GM18858 (cell line): ENCODE data around the gene CDK14.

Experiments used
- ATAC-seq: cut with Tn5 transposase; IDR thresholded peaks from one replicate; pipeline ENCODE4 v1.9.1; 2021; ENCODE audit not compliant: unreplicated experiment

Gene CDK14

DNA sequence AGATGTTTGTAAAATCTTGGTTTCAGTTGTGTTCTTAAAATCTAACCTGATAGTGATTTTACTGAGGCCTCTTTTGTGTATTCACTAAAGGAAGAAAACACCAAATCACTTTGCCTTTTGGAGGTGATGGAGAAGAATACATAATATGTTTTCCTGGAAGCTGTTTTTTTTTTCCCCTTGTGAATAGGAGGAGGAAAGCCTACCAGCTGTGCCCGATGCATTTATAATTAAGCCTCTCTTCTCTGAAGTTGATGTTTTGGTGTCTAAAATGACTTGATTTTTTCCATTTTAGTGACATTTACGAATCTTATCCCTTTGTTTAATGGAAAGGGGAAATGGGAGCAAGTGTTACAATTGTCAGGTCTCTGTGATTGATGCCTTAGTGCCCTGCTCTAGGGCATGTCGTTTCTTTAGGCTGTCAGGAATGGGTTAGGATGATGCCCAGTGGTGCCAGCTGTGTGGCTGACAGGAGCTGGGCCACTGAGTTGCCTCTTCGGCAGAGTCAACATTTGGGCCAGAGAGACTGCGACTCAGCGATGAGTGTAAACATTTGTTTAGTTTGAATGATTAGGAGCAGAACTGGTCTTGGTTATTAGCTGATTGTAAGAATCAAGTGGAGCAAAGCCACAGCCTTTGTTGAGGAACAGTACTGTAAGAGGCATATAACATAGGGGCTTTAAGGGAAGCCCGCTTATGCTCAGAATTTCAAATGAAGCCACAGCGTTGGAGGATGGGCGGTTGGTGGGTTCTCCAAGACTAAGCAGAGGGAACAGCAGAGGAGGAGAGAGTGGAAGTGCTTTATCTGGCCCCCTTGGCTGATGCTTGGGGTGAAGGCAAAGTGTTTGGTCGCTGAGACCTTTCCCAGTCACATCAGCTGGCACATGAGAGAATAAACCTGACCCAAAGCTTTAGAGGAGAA is 81.6 kb downstream of the CDK14 start:
- no peak for ATAC-seq

DNA sequence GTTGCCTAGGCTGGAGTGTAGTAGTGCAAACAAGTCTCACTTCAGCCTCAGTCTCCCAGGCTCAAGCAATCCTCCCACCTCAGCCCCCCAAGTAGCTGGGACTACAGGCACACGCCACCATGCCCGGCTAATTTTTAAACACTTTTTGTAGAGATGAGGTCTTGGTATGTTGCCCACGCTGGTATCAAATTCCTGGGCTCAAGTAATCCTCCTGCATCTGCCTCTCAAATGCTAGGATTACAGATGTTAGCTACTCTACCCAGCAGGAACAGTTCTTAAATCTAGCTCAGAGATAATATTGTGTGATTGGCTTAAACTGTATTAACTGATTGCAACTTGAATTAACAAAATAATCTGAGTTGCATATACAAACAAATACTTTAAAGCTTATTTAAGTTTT is 82.9 kb downstream of the CDK14 start:
- ATAC-seq: no peak

DNA sequence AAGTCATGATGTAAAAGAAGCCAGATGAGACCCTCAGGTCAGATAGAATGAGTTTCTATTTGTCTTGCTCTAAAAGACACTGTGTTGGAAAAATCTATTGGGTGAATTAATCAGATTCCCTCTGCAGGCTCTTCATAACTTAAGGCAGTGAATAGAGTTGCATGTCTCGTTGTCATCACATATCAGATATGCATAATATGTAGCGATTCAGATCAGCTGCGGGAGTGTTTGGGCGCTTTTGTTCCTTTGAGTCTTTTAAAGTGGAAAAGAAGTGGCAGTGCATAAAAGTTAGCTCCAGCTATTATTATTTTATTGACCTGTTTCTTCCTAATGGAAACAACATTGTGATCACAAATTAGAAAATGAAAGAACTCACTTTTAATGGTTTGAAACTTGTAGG is 84.4 kb downstream of the CDK14 start:
- no peak for ATAC-seq

DNA sequence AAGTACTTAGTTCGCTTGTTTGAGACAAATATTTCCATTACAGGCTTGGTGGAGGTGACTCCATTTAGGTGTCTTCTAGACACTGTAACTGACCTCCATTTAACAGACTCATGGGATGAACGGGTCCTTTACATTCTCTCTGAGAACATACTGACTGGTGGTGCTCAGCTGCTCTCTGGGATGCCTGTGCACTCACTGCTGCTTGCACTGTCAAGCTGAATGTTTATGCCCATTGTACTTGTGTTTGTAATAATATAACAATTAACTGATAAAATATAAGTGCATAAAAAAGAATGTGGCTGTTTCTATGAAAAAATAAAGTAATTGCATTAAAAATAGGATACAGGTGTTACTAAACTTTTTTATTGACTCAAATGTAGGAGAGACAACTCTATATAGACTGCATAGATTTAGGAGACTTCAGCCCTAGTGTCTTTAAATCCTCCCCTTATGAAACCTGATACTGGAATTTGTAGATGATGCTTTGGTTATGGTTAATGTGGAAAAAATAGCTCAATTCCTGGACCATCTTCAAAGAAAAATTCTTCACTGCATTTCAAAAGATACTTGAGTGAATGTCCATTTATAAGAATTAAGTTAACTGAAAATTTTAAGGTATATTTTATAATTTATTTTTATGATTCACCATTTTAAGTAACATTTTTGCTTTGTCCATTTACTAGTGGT is 85.4 kb downstream of the CDK14 start:
- no peak for ATAC-seq

DNA sequence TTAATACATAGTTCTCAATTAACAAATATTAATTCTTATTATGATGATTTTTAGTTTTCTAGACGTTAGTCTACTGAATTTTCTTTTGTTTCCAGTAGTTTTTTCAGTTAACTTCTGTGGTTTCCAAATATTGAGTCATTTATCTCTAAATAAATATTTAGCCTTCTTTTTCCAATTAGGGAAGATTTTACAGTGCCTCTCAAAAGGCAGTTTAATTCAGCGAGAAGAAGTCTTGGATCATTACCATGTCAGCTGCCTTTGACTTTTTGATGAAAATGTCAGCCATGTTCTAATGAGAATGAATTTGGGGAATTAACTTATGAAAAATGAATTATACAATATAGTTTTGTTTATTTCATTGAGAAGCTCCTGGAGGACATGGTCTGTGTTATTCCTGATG is 90.0 kb downstream of the CDK14 start:
- no peak for ATAC-seq

DNA sequence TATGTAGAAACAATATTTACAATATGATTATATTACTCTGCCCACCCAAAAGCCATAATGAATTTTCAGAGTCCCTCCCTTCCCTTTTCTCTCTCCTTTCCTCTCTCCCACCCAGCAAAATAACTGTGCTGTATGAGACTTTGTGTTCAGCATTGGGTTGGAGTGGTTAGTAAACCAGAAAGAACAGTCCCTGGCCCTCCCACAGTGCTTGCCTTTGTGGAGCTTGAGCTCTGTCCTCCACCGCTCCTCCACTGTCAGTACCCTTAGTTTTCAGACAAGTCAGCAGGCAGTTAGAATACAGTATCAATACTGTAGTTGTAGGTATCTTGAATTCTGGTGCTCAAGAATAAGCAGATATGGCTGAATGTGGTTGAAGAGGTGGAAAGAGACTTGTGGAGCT is 92.7 kb downstream of the CDK14 start:
- no peak for ATAC-seq

DNA sequence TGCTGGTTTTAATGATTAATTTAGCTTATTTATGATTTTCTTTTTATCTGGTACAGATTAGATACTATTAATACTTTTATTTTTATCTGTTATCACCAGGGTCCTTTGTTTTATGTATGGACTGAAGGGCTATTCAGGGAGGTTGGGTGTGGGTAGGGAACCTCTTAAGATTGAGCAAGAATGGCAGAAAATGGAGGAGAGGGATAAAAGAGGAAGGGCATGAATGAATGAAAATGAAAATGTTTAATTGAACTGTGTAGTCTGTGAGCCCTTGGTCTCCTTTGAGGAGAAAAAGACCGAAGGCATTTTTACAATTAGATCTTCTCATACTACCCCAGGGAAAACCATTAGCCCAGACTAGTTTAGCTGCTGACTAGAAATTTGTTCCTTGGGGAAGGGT is 93.1 kb downstream of the CDK14 start:
- no peak for ATAC-seq

DNA sequence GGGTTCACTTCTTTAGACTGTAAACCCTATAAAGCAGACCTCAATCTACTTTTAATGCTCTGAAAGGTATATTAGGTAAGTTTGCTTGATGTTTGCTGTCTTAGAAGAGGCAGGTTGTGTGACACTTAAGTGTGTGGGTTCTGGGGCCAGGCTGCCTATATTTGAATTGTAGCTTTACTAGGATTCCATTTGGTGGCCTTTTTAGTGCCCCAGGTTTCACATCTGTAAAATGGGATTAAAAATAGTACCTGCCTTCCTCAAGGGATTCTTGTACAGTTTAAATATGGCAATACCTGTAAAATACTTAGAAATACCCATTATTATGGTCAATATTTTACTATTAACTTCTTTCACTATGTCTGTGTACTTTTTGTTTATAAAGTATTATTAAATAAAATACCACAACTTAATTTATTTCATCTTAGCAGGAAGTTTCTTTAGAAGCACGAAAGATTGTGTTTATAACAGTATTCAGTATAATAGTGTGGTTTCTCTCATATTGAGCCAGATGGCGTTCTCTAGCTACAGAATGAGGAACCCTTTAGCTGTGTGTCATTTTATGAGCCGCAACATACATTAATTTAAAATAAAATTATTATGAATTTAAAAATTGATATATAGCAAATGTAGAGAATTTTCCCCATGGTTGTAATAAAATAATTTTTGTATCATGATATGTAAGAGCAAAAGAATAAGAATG is 94.2 kb downstream of the CDK14 start:
- ATAC-seq: peak; percentile 46

DNA sequence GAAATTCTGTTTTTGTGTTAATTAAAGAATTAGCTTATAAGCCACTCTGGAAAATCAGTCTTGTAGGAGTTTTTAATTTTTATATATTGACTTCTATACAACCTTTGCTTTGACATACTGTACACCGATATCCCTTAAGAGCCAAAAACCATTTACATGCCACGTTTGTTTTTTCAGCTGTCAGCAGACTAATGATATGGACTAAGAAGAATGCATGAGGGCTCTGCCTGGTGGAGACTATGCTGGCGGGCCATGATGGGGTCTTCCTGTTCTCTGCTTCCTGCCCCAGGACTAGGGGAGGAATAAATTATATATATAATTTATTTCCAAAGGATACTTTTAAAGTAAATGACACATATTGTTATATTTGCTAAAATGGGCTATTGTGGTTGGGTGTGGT is 96.3 kb downstream of the CDK14 start:
- no peak for ATAC-seq

DNA sequence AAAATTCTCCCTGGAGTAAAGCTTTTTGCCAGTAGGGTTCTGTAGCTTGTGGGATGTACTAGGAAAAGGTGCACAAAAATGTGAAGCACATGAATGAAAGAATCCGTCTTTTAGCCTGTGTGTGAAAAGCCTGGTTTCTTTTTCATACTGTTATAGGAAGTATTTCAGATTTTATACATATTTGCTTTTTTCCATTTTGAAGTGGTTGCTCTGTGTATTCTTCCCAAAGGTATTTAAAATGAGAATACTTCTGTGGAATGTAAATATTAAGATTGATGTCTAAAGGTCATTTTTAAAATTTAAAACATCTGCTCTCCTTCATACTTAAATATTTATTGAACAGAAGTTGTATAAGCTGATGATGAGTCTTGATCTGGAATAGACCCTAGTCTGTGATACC is 96.8 kb downstream of the CDK14 start:
- ATAC-seq: no peak

DNA sequence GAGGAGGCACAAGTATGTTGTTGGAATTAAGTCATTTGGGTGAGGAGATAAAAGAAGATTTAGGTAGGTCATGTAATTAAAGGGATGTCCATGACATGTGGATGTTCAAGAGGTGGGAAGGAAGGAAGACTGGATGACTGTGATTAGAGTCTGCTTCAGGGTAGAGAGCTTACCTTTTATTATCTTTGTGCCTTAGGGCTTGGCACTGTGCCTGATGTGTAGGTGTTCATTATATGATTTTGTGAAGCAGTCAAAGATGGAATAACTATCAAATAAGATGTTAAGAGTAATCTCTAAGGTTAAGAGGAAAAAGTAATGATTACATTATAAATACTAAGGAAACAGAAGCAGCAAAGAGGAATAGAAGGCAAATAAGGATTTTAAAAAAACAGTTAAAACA is 97.8 kb downstream of the CDK14 start:
- ATAC-seq: no peak

DNA sequence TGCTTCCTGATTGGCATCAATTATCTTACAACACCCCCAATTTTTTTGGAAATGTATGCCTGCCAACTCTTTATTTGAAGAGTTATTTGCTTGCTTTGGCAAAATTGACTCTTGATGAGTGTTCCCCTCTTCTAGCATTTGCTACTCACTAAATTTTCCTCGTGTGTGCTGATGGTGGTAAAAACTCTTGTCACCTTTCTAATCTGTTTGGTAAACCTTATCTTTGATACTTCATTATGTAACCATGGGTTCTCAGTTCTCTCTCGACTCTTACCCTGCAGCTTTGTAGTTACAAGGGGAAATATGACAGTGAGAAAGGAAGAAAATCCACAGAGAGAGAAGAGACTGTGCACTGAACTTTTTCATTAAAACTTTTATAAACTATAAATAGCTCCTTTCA is 102.5 kb downstream of the CDK14 start:
- no peak for ATAC-seq

DNA sequence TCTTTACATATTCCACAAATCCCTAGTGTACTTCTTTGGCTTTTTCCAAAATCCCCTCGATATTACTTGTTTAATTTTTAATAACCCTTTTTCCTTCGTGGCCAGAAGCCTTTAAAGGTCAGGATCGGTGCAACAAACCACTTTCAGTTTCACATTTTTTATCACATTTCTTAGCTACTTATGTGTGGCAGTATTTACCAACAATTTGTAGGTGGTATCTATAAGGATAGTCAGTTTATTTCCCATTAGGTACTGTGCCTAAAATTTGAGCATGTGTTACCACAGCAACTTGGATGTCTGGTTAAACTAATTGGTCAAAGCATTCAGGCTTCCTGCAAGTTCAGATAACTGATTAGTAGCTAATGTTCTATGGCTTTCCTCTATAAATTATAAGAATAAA is 104.9 kb downstream of the CDK14 start:
- ATAC-seq: peak; percentile 59

DNA sequence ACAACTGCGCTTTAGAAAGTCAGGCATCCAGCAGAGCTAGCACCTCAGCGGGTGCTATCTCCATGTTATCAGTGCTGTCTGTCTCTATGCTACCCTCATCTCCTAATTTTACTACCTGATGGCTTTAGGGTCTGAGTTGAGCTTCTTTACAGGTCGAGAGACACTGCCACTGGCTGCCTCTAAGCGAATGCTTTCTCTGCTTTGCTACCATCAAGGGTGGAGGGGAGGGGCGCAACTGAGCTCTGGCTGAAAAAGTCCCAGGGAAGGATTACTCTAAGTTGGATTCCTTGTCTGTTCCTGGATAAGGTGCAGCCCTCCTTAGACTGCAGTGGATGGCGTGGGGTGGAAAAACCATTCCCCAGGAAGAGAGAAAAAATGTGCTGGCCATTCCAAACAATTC is 105.7 kb downstream of the CDK14 start:
- no peak for ATAC-seq

DNA sequence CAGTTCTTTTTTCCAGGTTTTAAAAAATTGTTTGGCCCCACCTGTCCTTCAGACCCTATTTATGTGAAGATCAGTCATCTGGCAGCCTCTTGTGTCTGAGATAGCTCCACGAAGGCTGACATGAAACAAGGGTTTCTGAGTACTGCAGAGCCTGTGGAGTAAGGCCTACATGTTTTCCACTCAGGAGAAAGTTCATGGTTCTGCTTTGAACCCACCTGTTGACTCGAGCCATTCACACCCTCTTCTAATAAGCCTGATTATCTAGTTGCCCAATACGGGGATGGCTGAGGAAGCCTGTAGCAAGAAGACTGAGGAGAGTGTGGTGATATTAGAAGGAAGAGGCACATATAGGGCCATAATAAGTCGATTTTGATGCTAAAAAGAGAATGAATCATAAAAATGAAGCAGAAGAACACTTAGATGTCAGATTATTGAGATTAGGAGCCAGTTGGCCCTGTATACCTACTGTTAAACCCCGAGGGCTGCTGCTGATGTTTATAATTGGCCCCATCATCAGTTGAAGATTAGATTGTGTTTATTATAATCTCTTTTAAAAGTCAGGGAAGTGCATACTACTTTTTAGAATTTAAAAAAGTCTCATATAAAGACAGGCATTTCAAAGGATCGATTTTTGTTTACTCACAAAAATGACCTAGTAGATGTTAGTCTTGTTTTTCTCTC is 109.4 kb downstream of the CDK14 start:
- no peak for ATAC-seq

DNA sequence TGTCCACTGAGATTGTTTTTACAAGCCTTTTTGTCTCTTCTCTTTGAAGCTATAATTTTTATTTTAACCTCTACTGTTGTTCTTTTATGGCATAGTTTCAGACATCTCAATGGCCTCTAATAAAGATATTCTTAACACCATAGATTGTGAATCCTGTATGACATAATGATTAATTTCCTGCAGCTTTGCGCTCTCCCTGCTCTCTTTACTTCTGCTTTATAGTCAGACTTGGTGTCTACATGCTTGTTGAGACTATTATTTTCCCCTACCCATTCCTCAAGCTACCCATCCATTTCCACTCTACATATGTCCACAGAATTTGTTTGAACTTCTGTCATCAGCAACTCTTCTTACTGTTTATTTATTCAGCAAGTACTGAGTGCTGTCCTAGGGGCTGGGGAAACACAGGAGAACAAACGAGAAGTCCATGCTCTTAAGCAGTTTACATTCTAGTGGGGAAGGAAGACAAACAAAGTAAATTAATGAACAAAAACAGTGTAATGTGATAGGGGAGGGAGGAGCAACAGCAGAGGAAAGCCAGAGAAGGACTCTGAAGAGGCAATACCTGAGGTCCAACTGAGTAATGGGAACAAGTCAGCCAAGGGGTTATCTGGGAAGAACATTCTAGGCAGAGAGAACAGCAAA is 110.1 kb downstream of the CDK14 start:
- no peak for ATAC-seq

DNA sequence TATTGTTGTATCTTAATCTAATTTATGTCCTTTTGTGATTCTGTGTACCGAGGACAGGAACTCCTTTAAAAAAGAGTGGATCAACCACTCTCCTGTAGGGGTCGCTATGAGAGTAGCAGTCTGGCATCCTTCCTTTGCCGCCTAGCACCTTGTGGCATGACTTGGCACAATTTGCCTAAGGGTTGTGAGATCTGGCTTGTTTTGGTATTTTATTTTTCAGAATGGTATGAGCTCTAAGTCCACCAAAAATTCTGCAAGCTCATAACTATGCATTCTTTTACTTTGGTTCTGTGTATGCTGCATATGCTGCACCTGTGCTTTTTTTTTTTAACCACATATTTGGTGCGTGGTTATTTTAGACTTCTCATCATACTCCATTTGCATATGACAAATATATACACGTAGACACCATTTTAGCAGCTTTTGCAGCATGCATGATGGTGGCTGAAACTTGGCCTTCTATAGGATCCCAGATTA is 112.8 kb downstream of the CDK14 start:
- ATAC-seq: peak; percentile 54

DNA sequence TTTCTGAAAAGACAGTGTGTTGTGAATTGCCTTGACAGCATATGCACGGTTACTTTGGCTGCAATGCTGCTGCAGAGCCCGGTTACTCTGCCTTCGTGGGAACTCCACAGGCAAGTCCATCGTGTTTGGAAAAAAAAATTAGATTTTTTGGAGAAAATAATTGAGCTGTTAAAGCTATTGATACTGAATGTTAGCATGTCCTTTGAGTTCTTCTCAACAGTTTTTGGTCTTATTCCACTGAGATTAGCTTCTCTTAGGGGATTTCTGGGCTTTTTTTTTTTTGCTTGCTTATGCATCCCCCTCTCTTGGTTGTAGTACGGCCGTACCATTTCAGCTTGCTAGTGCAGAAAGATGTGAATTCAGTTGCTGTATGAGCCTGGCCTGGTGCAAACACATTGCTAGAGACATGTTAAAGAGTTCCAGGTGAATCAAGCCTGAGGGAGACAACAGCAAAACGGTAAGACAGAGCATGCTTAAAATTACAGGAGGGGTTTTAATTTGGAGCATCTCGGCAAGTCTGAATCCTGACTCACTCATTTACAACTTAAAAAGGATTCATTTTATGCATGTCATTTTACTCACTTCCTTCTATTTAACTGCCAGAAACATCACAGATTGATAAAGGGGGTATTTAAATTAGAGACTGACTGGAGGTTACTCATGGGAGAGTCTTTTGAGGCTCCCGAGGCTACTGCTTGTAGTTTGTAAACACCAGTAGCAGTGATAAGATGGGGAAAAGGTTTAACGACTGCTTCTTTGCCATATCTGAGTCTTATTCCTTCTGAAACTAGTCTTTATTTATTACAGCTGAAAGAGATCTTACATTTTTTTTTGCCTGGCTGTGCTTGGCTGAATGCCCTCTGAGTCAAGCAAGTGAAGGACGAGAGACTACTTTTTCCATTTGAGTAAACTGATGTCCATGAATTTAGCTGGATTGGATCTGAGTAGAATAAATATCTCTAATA is 113.7 kb downstream of the CDK14 start:
- ATAC-seq: peak; percentile 31

DNA sequence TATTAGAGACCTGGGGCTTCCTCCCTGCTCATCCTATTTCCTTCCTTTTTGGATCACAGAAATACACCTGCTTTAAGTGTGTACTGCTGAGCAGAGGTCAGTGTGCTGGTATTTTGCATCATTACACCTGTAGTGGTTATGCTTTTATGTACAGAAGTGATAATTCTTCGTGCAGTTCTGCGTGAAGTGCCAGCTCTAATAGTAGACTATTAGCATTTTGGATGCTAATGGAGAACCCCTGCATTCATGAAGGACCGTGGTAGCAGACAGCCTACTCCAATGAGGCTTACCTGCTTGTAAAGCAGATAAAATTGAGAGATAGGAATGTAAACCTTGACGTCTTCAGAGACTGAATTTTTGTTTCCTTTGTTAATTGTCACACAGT is 114.3 kb downstream of the CDK14 start:
- no peak for ATAC-seq

DNA sequence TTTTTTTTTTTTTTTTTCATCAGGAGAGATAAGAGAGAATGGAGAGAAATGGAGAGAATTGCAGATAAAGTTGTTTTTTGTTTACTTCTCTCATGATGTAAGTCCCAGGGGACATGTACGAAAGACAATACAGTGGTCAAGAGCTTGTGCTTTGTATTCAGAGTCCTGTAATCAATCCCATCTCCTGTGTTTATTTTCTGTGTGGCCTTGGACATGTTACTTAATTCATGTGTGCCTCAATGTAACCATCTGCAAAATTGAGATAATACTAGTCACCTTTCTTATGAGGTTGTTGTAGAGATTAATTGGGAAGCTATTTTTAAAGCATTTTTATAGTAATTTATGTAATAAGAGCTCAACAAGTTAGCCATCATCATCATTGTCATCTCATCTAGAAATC is 117.5 kb downstream of the CDK14 start:
- ATAC-seq: no peak
